ENCODE results near the gene FBXO36.
"Not testable (repeated sequence)": the region's sequence is repeated elsewhere in the genome, so short reads cannot be mapped to it uniquely, and the experiment has no call there.

FBXO36 gene

GRCh38 chr2:229910832-229911412, 11.4 kb upstream of the FBXO36 start:
- DNase-seq (ENCODE audit: low spot score) = peak; percentile 54

GRCh38 chr2:229914171-229914570, 8.1 kb upstream of the FBXO36 start:
- DNase-seq (ENCODE audit: low spot score) = no peak

GRCh38 chr2:229917793-229918192, 4.5 kb upstream of the FBXO36 start:
- no peak for DNase-seq (ENCODE audit: low spot score)

- peak; percentile 54 for DNase-seq (ENCODE audit: low spot score)
Observed at GRCh38 chr2:229920011-229920641, 2.2 kb upstream of the FBXO36 start.

- peak; percentile 67 for DNase-seq (ENCODE audit: low spot score)
Observed at GRCh38 chr2:229921101-229921891, 1.0 kb upstream of the FBXO36 start.

- peak; percentile 94 for DNase-seq (ENCODE audit: low spot score)
Observed at GRCh38 chr2:229921892-229922448, 333 bp upstream of the FBXO36 start, which contains the start of gene TRIP12. Gene TRIP12 (minus strand): TSS chr2:229922009. CDS start chr2:229880079, 41,930 bp downstream.

DNA sequence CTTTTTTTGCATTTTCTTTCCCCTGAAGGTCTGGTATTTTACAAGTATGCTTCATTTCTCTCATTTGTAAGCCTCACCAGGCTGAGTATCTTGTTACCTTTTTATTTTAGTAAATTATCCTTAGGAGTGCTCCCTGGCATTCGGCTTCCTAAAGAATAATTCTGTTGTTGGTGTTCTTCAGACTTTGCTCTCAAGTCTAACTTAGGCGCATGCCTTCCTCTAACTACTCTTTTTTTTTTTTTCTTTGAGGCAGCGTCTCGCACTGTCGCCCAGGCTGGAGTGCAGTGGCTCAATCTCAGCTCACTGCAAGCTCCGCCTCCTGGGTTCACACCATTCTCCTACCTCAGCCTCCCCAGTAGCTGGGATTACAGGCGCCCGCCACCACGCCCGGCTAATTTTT, 2.2 kb downstream of the FBXO36 start:
- DNase-seq (ENCODE audit: low spot score) = not testable (repeated sequence)

GRCh38 chr2:229925201-229925600, 2.9 kb downstream of the FBXO36 start:
- no peak for DNase-seq (ENCODE audit: low spot score)

DNA sequence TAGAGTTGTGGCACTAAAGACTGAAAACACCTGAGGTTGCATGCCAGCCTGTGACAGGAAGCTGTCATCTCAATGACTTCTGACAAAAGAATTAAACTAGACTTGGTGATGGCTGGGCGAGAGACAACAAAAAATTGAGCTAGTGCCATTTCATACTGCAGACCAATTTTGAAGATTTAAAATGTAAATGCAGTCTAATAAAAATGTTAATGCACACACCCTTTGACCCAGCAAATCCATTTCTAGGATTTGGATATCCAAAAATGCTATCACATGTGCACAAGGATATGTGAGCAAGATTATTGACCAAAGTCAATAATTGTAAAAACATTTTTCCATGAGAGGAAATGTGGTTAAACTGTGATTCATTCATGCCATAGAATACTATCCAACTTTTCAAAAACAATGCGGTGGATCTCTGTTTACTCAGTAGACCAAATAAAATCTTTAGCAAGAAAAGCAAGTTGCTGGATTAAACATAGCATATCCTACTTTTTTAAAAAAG, 5.6 kb downstream of the FBXO36 start:
- no peak for DNase-seq (ENCODE audit: low spot score)

DNA sequence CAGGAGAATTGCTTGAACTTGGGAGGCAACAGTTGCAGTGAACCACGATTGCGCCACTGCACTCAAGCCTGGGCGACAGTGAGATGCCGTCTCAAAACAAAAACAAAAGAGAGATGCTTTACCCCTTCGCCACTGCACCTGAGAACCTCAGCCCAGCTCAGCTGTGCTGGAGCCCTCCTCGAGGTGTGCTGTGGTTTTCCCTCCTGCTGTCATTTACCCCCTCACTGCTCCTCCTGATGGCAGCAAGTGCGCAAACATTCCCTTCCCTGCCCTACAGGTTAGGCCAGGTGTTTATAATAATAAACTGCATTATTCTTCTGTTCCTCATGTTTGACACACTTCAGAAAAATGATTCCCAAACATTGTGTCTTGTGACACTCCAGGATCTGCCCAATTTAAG, 8.4 kb downstream of the FBXO36 start:
- no peak for DNase-seq (ENCODE audit: low spot score)

DNA sequence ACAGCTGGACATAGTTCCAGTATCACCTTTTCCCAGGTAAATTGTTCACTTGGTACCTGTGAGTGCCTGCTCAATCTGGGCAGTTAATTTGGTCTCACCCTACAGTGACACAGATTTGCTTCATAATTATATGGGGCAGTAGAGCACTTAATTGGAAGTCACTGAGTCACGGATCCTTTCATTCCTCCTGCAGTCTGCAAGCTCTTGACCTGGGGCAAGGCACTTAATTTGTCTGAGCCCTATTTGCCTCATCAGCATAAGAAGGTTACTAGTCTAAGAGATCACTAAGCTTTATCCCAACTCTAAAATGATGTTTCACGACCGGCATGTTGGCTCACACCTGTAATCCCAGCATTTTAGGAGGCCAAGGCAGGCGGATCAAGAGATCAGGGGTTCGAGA, 8.9 kb downstream of the FBXO36 start:
- DNase-seq (ENCODE audit: low spot score) = no peak

GRCh38 chr2:229937537-229937936, 15.2 kb downstream of the FBXO36 start:
- no peak for DNase-seq (ENCODE audit: low spot score)

DNA sequence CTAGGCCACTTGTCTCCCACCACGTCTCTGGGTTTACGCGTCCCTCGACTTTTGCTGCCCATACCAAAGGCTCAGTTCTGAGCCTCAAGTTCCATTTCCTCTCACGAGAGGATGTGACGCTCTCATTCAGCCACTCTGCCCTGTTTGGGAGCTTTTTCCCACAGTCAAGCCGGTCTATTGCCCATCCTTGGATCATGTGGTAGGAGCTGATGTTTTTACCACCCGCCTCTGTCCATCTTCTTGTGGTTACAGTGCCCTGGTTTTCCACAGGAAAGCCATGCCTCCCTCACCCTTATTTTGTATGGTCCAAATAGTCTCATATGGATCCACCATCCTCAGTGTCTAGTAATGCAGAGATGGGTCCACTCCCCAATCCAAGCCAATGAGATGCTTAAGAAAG, 20.4 kb downstream of the FBXO36 start:
- no peak for DNase-seq (ENCODE audit: low spot score)

- no peak for DNase-seq (ENCODE audit: low spot score)
Observed at GRCh38 chr2:229943171-229943570, 20.9 kb downstream of the FBXO36 start.

- no peak for DNase-seq (ENCODE audit: low spot score)
Observed at GRCh38 chr2:229943770-229944449, 21.6 kb downstream of the FBXO36 start.

DNA sequence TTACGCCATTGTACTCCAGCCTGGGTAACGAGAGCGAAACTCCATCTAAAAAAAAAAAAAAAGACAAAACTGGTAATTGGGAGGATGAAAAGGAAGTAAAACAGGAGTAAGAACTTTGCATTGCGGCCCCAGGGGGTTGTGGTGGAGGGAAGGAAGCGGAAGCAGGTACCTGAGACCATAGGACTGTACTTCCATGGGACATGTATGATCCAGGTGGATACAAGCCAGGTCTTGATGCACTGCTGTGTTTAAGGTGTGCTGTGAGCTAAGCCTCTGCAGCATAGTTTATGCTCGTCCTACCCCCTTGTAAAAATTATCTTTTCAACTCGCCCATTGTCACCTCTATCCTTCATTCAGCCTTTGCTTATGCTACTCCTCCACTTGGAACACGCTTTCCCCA, 23.7 kb downstream of the FBXO36 start:
- no peak for DNase-seq (ENCODE audit: low spot score)

GRCh38 chr2:229947544-229947943, 25.2 kb downstream of the FBXO36 start:
- no peak for DNase-seq (ENCODE audit: low spot score)

DNA sequence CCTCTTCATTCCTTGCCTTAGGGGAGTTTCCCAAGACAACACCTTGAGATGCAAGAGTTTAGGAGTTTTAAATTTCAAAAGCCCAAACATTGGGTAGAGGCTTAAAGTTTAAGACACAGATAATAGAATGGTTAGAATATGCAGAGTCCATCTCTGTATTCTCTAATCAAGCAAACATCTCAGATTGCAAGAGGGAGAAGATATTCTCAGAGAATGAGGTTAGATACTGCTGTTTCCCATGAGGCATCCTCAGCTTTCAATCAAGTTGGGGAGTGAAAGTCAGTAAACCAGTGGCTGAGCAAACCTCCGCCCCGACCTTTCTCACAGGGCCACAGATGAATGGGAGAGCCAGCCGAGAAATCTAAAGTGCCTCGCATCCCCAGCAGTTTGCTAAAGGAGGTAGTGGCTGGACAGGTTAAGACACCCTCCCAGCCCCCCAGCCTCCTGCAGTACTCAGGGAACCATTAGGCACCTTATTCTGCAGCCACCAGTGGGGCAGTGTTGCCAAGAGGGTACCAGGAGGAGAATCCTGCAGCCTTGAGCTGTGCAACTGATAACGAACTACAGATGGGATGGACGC, 30.0 kb downstream of the FBXO36 start:
- no peak for DNase-seq (ENCODE audit: low spot score)

DNA sequence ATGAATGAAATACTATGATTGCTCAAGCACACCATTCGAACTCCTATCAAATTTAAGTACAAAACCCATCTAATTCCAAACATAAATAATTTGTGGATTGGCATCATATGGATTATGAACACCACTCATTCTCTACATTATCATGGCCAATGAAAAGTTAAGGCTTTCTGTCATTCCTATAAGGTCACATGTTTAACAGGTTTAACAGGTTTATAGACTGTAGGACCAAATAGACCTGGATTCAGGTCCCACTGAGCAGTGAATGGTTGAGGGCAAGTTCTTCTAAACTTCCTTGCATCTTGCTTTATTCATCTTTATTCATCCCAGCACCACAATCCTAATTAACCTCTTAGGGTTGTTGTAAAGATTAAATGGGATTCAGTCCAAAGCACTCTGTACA, 33.4 kb downstream of the FBXO36 start:
- no peak for DNase-seq (ENCODE audit: low spot score)

DNA sequence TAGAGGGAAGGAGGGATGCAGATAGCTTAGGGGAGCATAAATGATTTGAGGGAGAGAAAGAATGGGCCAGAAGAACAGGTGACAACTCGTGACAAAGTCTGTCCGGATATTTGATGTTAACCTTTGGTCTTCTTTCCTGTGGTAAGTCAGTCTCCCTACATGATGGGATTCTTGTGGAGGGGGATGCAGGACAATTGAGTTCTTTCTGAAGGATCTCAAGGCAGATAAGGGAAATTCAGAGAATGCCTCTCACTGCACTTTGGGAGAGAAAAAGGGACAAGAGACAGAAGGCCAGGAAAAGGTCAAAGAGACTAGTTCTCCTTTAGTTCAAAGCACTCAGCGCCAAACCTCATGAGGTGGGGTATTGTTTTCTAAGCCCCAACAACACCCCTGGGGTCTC, 34.2 kb downstream of the FBXO36 start:
- DNase-seq (ENCODE audit: low spot score) = no peak

DNA sequence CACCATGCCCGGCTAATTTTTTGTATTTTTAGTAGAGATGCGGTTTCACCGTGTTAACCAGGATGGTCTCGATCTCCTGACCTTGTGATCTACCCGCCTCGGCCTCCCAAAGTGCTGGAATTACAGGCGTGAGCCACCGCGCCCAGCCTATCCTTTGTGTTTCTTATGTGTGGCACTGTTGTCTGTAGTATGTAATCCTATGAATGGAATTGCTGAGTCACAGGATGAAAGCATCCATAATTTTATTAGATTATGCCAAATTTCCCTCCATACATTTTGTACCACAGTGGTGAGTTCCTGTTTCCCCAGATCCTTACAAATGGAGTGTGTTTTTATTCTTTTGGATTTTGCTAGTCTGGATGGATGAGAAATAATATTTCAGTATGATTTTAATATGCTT, 41.3 kb downstream of the FBXO36 start:
- not testable (repeated sequence) for DNase-seq (ENCODE audit: low spot score)

DNA sequence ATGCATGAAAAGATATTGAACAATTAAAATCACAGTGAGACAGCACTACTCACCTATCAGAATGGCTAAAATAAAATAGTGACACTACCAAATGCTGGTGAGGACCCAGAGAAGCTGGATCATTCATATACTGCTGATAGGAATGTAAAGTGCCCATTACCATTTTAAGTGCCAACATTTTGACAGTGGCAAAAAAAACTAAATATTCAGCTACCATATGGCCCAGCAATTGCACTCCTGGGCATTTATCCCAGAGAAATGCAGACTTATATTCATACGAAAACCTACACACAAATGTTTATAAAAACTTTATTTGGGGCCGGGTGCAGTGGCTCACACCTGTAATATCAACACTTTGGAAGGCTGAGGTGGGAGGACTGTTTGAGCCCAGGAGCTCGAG, 47.6 kb downstream of the FBXO36 start:
- no peak for DNase-seq (ENCODE audit: low spot score)

Data from hematopoietic multipotent progenitor cell treated with erythropoietin and hydrocortisone succinate and interleukin-3 and kit ligand, for 17 days (in vitro differentiated cells).